ENCODE measurements around the gene GOLGA6L9. TPM values are rescaled to one million over a fixed set of nuclear protein-coding genes. Genes with fewer than 3 reads are reported as not detected.
"Not testable (repeated sequence)": the region's sequence is repeated elsewhere in the genome, so short reads cannot be mapped to it uniquely, and the experiment has no call there.

The GOLGA6L9 gene
- polyA plus RNA-seq, 4 donors: 2.2 to 8.1 (median 3.6) TPM

DNA sequence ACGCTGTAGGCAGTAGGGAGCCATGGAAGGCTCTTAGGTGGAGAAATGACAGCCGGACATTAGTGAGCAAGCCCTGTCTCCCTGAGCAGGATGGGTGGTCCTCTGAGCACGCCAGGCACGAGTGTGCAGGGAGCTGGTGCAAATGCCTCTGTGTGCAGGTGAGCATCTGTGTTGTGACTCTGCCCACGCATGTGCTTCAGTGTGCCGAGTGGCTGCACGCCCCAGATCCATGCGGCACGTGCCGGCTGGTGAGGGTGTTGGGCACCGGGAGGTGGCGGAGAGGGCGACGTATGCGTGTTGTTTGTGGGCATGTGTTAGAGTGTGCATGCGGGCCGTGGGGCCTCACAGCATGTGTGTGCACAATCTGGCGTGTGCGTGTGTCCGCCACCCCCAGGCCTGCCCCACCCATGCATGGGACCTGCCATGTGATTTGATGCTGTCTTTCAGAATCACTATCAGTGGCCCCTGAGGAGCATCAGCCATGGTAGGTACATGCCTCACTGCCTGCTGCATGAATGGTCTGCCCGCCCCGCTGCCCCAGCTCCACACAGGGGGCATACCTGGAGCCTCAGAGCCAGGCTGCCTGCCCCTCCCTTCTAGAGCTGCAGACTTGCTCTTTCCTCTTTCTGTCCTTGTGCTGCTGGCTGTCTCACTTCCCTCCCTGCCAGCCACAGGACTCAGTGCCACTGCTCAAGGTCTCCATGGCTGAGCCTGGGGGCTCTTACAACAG lies 45.1 kb downstream of the GOLGA6L9 start:
- H3K4me3 ChIP-seq (ENCODE audit: low read depth in 1 of 3, low read length in 3 of 3); H3K27me3 ChIP-seq (ENCODE audit: control insufficient read depth in 3 of 3, insufficient read depth in 3 of 3, low read length in 3 of 3); DNase-seq; FAIRE-seq; H3K4me1 ChIP-seq (ENCODE audit: control insufficient read depth in 3 of 3, insufficient read depth in 2 of 3, low read depth in 1 of 3, low read length in 2 of 3); H3K27ac ChIP-seq (ENCODE audit: low read depth in 1 of 3, low read length in 2 of 3); H3K36me3 ChIP-seq (ENCODE audit: control insufficient read depth in 3 of 3, insufficient read depth in 2 of 3, low read depth in 1 of 3, low read length in 3 of 3); H3K9me3 ChIP-seq (ENCODE audit: control insufficient read depth in 2 of 2, insufficient read depth in 1 of 2, low read depth in 1 of 2, low read length in 1 of 2): not testable (repeated sequence)
- 92 to 95% (median 94%) methylated on average over 16 to 19 of the region's 22 CpGs for WGBS, 3 donors

DNA sequence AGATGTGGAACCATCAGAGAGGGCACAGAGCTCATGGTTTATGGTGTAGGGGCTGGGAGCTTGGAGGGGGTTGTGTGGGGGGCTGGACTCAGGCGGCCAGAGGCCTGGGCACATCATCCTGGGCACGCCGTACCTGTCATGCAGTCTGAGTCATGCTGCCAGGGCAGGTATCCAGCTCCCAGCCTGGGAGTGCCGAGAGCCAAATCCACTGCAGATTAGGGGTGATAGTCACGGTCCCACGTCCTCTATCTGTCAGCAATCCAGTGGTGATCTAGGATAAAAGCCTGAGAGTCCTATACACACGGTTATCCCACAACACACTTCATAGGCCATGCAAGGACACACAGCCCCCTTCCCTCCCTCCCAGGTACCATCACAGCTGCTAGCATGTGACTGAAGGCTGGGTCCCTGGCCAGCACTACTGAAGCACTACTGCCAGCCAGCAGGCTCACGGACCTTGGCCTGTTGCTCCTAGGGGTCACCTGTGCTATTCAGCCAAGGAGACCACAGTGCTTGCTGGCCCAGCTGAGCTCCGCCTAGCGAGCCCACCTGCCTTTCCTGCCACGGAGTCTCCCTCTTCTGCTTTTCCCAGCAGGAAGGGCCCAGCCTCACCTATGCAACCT lies 45.8 kb downstream of the GOLGA6L9 start:
- H3K9me3 ChIP-seq (ENCODE audit: control insufficient read depth in 2 of 2, insufficient read depth in 1 of 2, low read depth in 1 of 2, low read length in 1 of 2); H3K4me1 ChIP-seq (ENCODE audit: control insufficient read depth in 3 of 3, insufficient read depth in 2 of 3, low read depth in 1 of 3, low read length in 2 of 3); H3K27me3 ChIP-seq (ENCODE audit: control insufficient read depth in 3 of 3, insufficient read depth in 3 of 3, low read length in 3 of 3); DNase-seq; FAIRE-seq; H3K36me3 ChIP-seq (ENCODE audit: control insufficient read depth in 3 of 3, insufficient read depth in 2 of 3, low read depth in 1 of 3, low read length in 3 of 3); H3K27ac ChIP-seq (ENCODE audit: low read depth in 1 of 3, low read length in 2 of 3); H3K4me3 ChIP-seq (ENCODE audit: low read depth in 1 of 3, low read length in 3 of 3): not testable (repeated sequence)
- WGBS, 3 donors: 68 to 79% (median 75%) methylated on average over 5 to 6 of the region's 11 CpGs

DNA sequence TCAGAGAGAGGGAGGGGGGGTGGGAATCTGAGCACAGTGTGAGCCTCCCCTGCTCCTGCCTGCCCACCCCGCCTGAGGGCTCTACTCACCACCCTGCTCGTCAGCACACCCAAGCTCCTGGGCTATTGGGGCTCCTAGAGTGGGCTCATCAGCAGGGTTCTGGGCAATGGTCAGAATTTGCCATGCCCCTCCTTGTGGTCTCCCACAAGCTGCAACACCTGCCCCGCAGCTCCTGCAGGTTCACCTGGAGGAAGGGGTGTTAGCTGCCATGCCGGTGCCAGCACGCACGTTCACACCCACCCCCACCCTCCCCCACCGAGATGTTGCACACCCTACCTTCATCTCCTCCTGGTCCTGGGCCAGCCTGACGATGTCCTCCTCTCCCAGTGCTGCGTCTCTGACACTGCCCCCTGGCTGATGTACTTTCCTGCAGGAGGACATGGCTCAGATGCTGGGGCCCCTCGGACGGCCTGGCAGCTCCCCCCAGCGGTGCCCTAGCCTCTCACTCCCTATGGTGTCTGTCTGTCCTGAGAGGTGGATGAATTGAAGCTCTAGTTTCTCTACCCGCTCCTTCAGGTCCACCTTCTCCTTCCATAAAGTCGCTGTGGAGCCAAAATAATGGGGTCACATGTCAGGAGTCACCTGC lies 47.2 kb downstream of the GOLGA6L9 start:
- 86 to 88% (median 88%) methylated on average over 13 of the region's 14 CpGs for WGBS, 3 donors
- FAIRE-seq; H3K36me3 ChIP-seq (ENCODE audit: control insufficient read depth in 3 of 3, insufficient read depth in 2 of 3, low read depth in 1 of 3, low read length in 3 of 3); H3K4me1 ChIP-seq (ENCODE audit: control insufficient read depth in 3 of 3, insufficient read depth in 2 of 3, low read depth in 1 of 3, low read length in 2 of 3); H3K27ac ChIP-seq (ENCODE audit: low read depth in 1 of 3, low read length in 2 of 3); H3K27me3 ChIP-seq (ENCODE audit: control insufficient read depth in 3 of 3, insufficient read depth in 3 of 3, low read length in 3 of 3); H3K9me3 ChIP-seq (ENCODE audit: control insufficient read depth in 2 of 2, insufficient read depth in 1 of 2, low read depth in 1 of 2, low read length in 1 of 2); DNase-seq; H3K4me3 ChIP-seq (ENCODE audit: low read depth in 1 of 3, low read length in 3 of 3): not testable (repeated sequence)

DNA sequence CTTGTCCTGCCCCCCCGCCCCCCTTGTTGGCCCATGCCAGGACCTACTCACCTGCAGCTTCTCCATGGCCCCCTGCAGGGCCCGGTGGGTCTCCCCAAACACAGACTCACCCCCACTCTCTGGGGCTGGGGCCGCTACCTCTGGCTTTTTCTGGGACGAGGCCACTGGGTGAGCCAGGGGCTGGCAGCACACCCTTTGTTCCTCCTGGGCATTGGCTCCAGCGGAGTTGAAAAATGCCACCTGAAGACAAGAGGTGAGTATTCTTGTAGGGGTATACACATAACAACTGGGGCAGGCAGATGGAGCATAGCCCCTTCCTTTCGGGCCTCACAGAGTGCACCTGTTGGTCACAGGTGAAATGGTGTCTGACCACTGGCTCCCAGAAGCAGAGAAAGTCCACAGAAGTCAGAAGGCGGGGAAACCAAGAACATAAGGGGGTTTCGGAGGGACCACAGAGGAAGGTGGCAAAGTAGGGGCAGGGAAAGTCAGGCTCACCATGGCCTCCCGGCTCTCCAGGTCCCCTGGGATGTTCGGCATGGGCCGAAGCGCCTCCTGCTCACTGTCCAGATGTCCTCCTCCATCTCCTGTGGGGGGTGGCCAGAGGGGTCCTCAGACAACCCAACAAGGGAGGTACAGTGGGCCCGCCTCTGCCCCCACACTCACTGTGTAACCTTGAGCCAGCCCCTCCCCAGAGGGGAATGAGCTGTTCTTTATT lies 47.9 kb downstream of the GOLGA6L9 start:
- H3K9me3 ChIP-seq (ENCODE audit: control insufficient read depth in 2 of 2, insufficient read depth in 1 of 2, low read depth in 1 of 2, low read length in 1 of 2); H3K4me3 ChIP-seq (ENCODE audit: low read depth in 1 of 3, low read length in 3 of 3); H3K27me3 ChIP-seq (ENCODE audit: control insufficient read depth in 3 of 3, insufficient read depth in 3 of 3, low read length in 3 of 3); DNase-seq; FAIRE-seq; H3K36me3 ChIP-seq (ENCODE audit: control insufficient read depth in 3 of 3, insufficient read depth in 2 of 3, low read depth in 1 of 3, low read length in 3 of 3); H3K27ac ChIP-seq (ENCODE audit: low read depth in 1 of 3, low read length in 2 of 3); H3K4me1 ChIP-seq (ENCODE audit: control insufficient read depth in 3 of 3, insufficient read depth in 2 of 3, low read depth in 1 of 3, low read length in 2 of 3): not testable (repeated sequence)
- WGBS, 3 donors: 88 to 97% (median 94%) methylated on average over 10 to 11 of the region's 13 CpGs

Other genes with a start within 250 kb of the GOLGA6L9 start
- gene EFL1, start 167.1 kb upstream of the GOLGA6L9 start, polyA plus RNA-seq: 10 to 100 TPM; 11.6 to 25.2 (median 13.4) TPM
- 1 to 10 TPM in 2 of 4 donors, under 1 TPM in 1, not detected in 1; 0.37 to 5.1 (median 1.5) TPM for gene SAXO2, start 167.0 kb upstream of the GOLGA6L9 start, polyA plus RNA-seq
- 1 to 10 TPM in 2 of 4 donors, under 1 TPM in 2; 0.67 to 5.7 (median 1.4) TPM for gene GOLGA6L10, start 80.3 kb upstream of the GOLGA6L9 start, polyA plus RNA-seq
- gene RPS17, start 110.6 kb downstream of the GOLGA6L9 start, polyA plus RNA-seq: 1,000 to 10,000 TPM; 1,800 to 5,833 (median 3,556) TPM
- 1 to 10 TPM in 1 of 4 donors, under 1 TPM in 2, not detected in 1; 0.27 to 2.8 (median 0.50) TPM for gene CPEB1, start 217.5 kb downstream of the GOLGA6L9 start, polyA plus RNA-seq

Measured in small intestine (tissue), 7 donors.